Skeletal muscle tissue (tissue), 4 donors: ENCODE data around the gene SLC11A2. TPM values are rescaled to one million over a fixed set of nuclear protein-coding genes. Genes with fewer than 3 reads are reported as not detected.
"Not testable (repeated sequence)": the region's sequence is repeated elsewhere in the genome, so short reads cannot be mapped to it uniquely, and the experiment has no call there.

ENCODE experiments used
- H3K27ac ChIP-seq: one replicate; pipeline ENCODE4 v1.7.0; 2013; ENCODE audit warnings: mild to moderate bottlenecking, low read depth, low read length, inconsistent platforms
- H3K27me3 ChIP-seq, 3 donors: one replicate each; pipeline ENCODE4 v1.7.0; 2013; ENCODE audit warnings: low read length in 3 of 3; ENCODE audit not compliant: control insufficient read depth in 3 of 3, insufficient read depth in 3 of 3
- H3K36me3 ChIP-seq, 3 donors: one replicate each; pipeline ENCODE4 v1.7.0; 2013; ENCODE audit warnings: low read length in 3 of 3; ENCODE audit not compliant: control insufficient read depth in 3 of 3, insufficient read depth in 3 of 3
- H3K4me1 ChIP-seq, 3 donors: one replicate each; pipeline ENCODE4 v1.7.0; 2013; ENCODE audit warnings: low read length in 3 of 3, mild to moderate bottlenecking in 3 of 3; ENCODE audit not compliant: control insufficient read depth in 3 of 3, insufficient read depth in 3 of 3
- H3K4me3 ChIP-seq, 3 donors: one replicate each; pipeline ENCODE4 v1.7.0; 2013; ENCODE audit warnings: low read length in 3 of 3
- H3K9ac ChIP-seq, 3 donors: one replicate each; pipeline ENCODE4 v1.7.0; 2013; ENCODE audit warnings: low read length in 3 of 3, mild to moderate bottlenecking in 3 of 3, moderate library complexity in 2 of 3, low read depth in 1 of 3
- H3K9me3 ChIP-seq, 3 donors: one replicate each; pipeline ENCODE4 v1.7.0; 2013; ENCODE audit warnings: low read length in 3 of 3; ENCODE audit not compliant: control insufficient read depth in 3 of 3
- total RNA-seq: library from RNA; depleted of rRNA; stranded (reverse); fragments of >200 nt; gene quantifications from one replicate; pipeline ENCODE4 v1.2.3, GENCODE V29; 2014
- donor health status: Osteomylitis.

Gene SLC11A2
- total RNA-seq, 1 donor from 2014 or later: 39.1 TPM

DNA sequence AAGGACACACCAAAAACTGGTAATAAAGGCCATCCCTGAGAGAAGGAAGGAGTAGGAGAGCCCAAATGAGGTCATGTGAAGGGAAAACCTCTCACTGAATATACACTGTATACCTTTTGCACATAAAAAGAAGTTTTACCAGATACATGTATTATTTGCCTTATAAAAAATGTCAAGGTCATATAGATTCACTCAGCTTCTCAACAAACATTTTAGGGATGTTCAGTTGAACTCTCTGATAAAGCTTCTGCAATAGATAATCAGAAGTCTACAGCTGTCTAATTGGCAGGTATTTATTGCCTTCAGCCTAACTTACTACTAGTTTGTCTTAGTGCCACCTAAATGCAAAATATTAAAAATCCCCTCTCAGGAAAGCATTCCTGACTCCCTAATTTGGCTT, 8.7 kb downstream of the SLC11A2 start:
- Histone ChIP-seq H3K4me1 (peaks cover 4 to 15% (median 12%) of the 10 kb centered on the region in 3 donors), H3K27me3 (no peaks in the 10 kb centered on the region), H3K9ac (no peak overlapping the region), H3K36me3 (no peaks in the 10 kb centered on the region), H3K9me3 (no peaks in the 10 kb centered on the region), H3K27ac (no peak overlapping the region), H3K4me3 (no peak overlapping the region)

DNA sequence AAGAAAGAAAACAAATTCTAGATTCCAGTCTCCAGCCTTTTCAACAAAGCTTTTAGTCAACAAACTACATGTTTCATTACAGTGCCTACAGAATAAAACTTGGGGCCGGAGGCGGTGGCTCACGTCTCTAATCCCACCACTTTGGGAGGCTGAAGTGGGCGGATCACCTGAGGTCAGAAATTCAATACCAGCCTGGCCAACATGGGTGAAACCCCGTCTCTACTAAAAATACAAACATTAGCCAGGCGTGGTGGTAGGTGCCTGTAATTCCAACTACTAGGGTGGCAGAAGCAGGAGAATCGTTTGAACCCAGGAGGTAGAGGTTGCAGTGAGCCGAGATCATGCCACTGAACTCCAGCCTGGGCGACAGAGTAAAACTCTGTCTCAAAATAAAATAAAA, 11.7 kb downstream of the SLC11A2 start:
- not testable (repeated sequence) for H3K36me3 ChIP-seq, H3K9ac ChIP-seq, H3K9me3 ChIP-seq, H3K27me3 ChIP-seq, H3K4me3 ChIP-seq
- H3K4me1 ChIP-seq: peaks cover 8 to 15% (median 14%) of the 10 kb centered on the region in 3 donors
- peak overlapping the region; percentile 54 for H3K27ac ChIP-seq

DNA sequence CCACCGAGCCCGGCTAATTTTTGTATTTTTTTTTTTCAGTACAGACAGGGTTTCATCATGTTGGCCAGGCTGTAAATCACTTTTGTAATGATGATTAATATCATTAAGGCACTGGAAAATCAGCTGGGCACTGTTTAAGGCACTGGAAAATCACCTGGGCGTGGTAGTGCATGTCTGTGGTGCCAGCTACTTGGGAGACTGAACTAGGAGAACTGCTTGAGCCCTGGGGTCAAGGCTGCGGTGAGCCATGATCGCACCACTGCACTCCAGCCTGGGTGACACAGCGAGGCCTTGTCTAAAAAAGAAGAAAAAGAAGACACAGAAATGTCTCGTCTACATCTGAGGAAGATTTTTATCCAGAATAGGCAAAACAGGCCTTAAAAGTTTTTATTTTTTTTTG, 12.7 kb downstream of the SLC11A2 start:
- H3K9ac ChIP-seq: no peak overlapping the region
- H3K9me3 ChIP-seq: no peaks in the 10 kb centered on the region
- no peaks in the 10 kb centered on the region for H3K27me3 ChIP-seq
- peak overlapping the region; percentile 50 for H3K27ac ChIP-seq
- H3K4me3 ChIP-seq: no peak overlapping the region
- peaks cover 9 to 16% (median 15%) of the 10 kb centered on the region in 3 donors for H3K4me1 ChIP-seq
- H3K36me3 ChIP-seq: no peaks in the 10 kb centered on the region

GRCh38 chr12:51012570-51013236, 13.5 kb downstream of the SLC11A2 start:
- Histone ChIP-seq H3K4me1 (peaks cover 9 to 16% (median 15%) of the 10 kb centered on the region in 3 donors), H3K9ac (no peak overlapping the region), H3K27ac (peak overlapping the region; percentile 50), H3K27me3 (no peaks in the 10 kb centered on the region), H3K4me3 (peak overlapping the region; percentile 21 to 32 (median 30)), H3K36me3 (peaks cover 0 to 4% (median 3%) of the 10 kb centered on the region in 3 donors), H3K9me3 (no peaks in the 10 kb centered on the region)

DNA sequence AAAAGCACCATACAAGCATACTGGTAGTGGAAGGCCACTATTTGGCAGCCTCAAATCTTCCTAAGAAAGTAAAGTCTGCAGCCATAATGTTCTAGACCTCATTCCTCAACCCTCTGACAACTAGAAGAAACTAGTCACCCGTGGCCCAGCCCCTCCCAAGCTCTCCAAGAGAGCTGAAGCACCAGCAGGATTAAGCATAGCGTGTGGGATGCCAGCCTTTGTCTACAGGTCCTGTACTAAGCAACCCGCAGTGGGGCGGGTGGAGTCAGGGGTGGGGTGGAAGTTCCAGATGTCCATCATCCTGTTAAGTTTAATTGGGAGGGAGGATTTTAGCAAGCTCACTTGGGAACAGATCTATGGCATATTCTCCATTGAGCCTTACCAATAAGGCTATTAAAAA, 14.2 kb downstream of the SLC11A2 start:
- no peak overlapping the region for H3K9ac ChIP-seq
- no peaks in the 10 kb centered on the region for H3K9me3 ChIP-seq
- no peak overlapping the region for H3K4me3 ChIP-seq
- H3K36me3 ChIP-seq: peaks cover 4 to 8% (median 6%) of the 10 kb centered on the region in 3 donors
- H3K27me3 ChIP-seq: no peaks in the 10 kb centered on the region
- peak overlapping the region; percentile 50 for H3K27ac ChIP-seq
- peaks cover 9 to 16% (median 15%) of the 10 kb centered on the region in 3 donors for H3K4me1 ChIP-seq

DNA sequence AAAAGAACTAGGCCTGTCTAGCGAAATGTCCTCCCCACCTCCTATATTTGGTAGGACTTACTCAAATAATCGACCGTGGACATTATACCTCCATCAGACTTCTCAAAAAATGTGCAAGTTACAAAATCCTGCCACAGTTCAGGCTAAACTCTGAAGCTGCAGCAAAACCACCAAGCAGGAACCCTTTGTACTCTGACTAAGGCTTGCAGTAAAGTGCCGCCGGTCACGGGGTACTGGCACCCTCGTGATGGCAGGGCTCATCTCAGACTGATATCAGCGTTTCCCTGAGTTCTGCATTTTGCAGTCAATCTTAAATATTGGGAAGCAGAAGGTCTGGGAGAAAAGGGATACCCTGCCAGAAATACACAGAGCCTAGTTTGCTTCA, 17.1 kb downstream of the SLC11A2 start:
- peaks cover 24 to 27% (median 26%) of the 10 kb centered on the region in 3 donors for H3K36me3 ChIP-seq
- H3K4me1 ChIP-seq: peaks cover 9 to 16% (median 11%) of the 10 kb centered on the region in 3 donors

DNA sequence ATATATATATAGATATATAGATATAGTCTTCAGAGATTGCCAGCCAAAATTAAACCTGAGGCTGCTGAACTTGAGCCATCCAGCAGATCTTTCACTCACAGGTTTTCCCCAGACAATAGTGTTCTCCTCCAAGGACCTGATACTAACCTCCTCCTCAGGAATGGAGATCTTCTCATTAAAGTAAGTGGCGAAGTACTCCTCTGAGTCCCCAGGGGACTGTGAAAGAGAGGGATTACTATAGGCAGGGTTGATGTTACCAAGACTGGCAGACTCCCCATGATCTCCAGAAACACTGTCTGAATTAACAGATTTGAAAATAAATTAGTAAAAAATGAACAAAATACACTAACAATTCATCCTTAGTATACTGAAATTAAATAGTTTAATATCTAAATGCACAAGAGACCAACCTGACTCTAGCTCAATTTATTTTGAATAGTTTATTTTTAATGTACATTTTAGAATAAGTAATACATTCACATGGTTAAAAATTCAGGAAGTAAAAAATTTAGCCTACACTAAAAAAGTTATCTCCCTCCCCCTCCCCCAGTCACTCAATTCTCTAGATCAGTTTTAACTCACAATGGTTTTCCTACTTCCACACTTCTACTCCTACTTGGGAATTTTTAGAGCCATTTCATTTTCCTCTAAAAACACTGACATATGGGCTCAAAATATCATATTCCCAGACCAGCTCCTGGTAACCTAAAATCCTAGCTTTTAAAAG, 17.7 kb downstream of the SLC11A2 start:
- Histone ChIP-seq H3K4me1 (peaks cover 7 to 12% (median 9%) of the 10 kb centered on the region in 3 donors), H3K27ac (peak overlapping the region; percentile 79), H3K9me3 (no peaks in the 10 kb centered on the region), H3K4me3 (peak overlapping the region; percentile 15 to 48 (median 37)), H3K36me3 (peaks cover 24 to 27% (median 26%) of the 10 kb centered on the region in 3 donors), H3K9ac (peak overlapping the region; percentile 47 to 70 (median 47)), H3K27me3 (no peaks in the 10 kb centered on the region)

More for the DNA sequence above, 17.1 kb downstream of the SLC11A2 start:
- peak overlapping the region; percentile 47 to 70 (median 47) for H3K9ac ChIP-seq
- no peaks in the 10 kb centered on the region for H3K9me3 ChIP-seq
- H3K27ac ChIP-seq: peak overlapping the region; percentile 79
- no peaks in the 10 kb centered on the region for H3K27me3 ChIP-seq
- H3K4me3 ChIP-seq: peak overlapping the region; percentile 15 to 48 (median 37)

DNA sequence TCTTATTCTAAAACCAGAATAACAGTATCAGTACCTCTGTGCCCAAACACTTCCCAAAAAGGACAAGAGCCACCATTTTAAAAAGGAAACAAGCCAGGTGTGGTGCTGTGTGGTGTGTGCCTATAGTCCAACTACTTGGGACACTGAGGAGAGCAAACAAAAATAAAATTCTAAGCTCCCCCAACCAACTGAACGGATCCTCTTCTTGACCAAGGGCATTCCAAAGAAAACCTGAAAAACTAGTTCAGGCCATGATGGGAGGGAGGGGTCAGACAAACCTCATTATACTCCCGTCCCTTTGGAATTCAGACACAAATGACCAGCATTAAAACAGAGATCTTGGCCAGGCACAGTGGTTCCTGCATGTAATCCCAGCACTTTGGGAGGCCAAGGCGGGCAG, 20.5 kb downstream of the SLC11A2 start:
- no peaks in the 10 kb centered on the region for H3K27me3 ChIP-seq
- H3K4me1 ChIP-seq: peaks cover 0 to 6% (median 5%) of the 10 kb centered on the region in 3 donors
- no peak overlapping the region for H3K27ac ChIP-seq
- peaks cover 27 to 37% (median 34%) of the 10 kb centered on the region in 3 donors for H3K36me3 ChIP-seq
- H3K9ac ChIP-seq: no peak overlapping the region
- H3K4me3 ChIP-seq: no peak overlapping the region
- no peaks in the 10 kb centered on the region for H3K9me3 ChIP-seq

- no peak overlapping the region for H3K27ac ChIP-seq
- no peak overlapping the region for H3K4me3 ChIP-seq
- H3K9me3 ChIP-seq: no peaks in the 10 kb centered on the region
- peaks cover 0 to 6% (median 5%) of the 10 kb centered on the region in 3 donors for H3K4me1 ChIP-seq
- no peaks in the 10 kb centered on the region for H3K27me3 ChIP-seq
- H3K9ac ChIP-seq: no peak overlapping the region
- peaks cover 34 to 43% (median 40%) of the 10 kb centered on the region in 3 donors for H3K36me3 ChIP-seq
These were observed 21.2 kb downstream of the SLC11A2 start for GRCh38 chr12:51005030-51005429.

DNA sequence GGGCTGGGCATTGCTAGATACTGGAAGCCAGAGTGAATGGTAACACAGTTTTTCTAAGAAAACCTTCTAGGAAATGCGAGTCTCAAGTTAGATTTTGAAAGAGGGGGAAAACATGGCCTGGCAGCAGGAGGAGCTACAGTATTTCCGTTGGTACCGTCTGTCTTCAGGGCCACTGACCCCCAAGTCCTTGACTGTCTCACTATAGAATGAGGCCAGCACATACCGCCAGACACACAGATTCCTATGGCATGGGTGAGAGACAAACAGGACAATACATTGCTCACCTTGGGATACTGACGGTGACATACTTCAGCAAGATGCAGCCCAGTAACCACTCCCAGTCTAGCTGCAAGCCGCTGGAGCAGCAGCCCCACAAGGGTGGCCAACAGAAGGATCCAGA, 21.7 kb downstream of the SLC11A2 start:
- no peak overlapping the region for H3K27ac ChIP-seq
- no peak overlapping the region for H3K4me3 ChIP-seq
- H3K4me1 ChIP-seq: peaks cover 0 to 2% (median 2%) of the 10 kb centered on the region in 3 donors
- no peaks in the 10 kb centered on the region for H3K9me3 ChIP-seq
- no peak overlapping the region for H3K9ac ChIP-seq
- H3K36me3 ChIP-seq: peaks cover 34 to 45% (median 43%) of the 10 kb centered on the region in 3 donors
- no peaks in the 10 kb centered on the region for H3K27me3 ChIP-seq
